SK-N-SH (cell line): ENCODE data around the gene TXNDC17.

Source experiments
- CTCF ChIP-seq: fragments of 200-600 bp; sonication (generic); IDR thresholded peaks from 2 replicates; pipeline ENCODE4 v1.6.1; 2017; ENCODE audit warnings: antibody characterized with exemption, mild to moderate bottlenecking, moderate library complexity
- FOXJ3 ChIP-seq: sonication (generic); formaldehyde crosslinking; IDR thresholded peaks from 2 replicates; pipeline ENCODE4 v1.5.1; 2020; ENCODE audit warnings: mild to moderate bottlenecking, missing genetic modification reagents
- SMC3 ChIP-seq: IDR thresholded peaks from 2 replicates; pipeline ENCODE4 v1.6.1; 2012; ENCODE audit warnings: low read depth, low read length, improper control_type of control experiment
- TCF12 ChIP-seq: IDR thresholded peaks from 2 replicates; pipeline ENCODE4 v1.4.0; 2012

GRCh38 chr17:6627019-6627418 is 13.8 kb upstream of the TXNDC17 start:
- TF ChIP-seq SMC3 (no peak), FOXJ3 (no peak), CTCF (no peak), TCF12 (no peak)
